HL-60 (cell line): ENCODE data around the gene GAR1.

ENCODE experiments used
- DNase-seq, 2 experiments: peaks; one replicate each; pipeline ENCODE4 v3.0.0-alpha.2; 2010 to 2020; ENCODE audit warnings: low read depth in 1 of 2, low spot score in 1 of 2
- H3K27ac ChIP-seq: fragments of 250-450 bp; sonication (Bioruptor Pico); replicated peaks from 2 replicates; pipeline ENCODE4 v1.5.1; 2020; ENCODE audit warnings: mild to moderate bottlenecking, moderate library complexity
- H3K27me3 ChIP-seq: fragments of 250-450 bp; sonication (Bioruptor Pico); 2 replicates; pipeline ENCODE4 v1.5.1; 2021; ENCODE audit warnings: mild to moderate bottlenecking, moderate library complexity; ENCODE audit not compliant: insufficient read depth, poor library complexity, severe bottlenecking
- H3K4me3 ChIP-seq: replicated peaks from 2 replicates; pipeline ENCODE4 v1.5.1; 2011; ENCODE audit warnings: mild to moderate bottlenecking, control low read depth, low read length; ENCODE audit not compliant: insufficient read depth
- GABPA ChIP-seq: IDR thresholded peaks from 2 replicates; pipeline ENCODE4 v1.6.1; 2012; ENCODE audit warnings: low read depth
- POLR2AphosphoS5 ChIP-seq: IDR thresholded peaks from 2 replicates; pipeline ENCODE4 v1.6.1; 2012; ENCODE audit warnings: low read depth
- REST ChIP-seq: IDR thresholded peaks from 2 replicates; pipeline ENCODE4 v1.6.1; 2012; ENCODE audit warnings: low read depth; ENCODE audit not compliant: insufficient replicate concordance
- SPI1 ChIP-seq: IDR thresholded peaks from 2 replicates; pipeline ENCODE4 v1.6.1; 2012; ENCODE audit warnings: low read depth, mild to moderate bottlenecking, borderline replicate concordance
- TF ChIP-seq, protein P1 (sequence below): IDR thresholded peaks from one replicate; pipeline ENCODE4 v1.5.1; 2011; ENCODE audit warnings: low read length, control low read depth, inconsistent platforms; ENCODE audit not compliant: insufficient read depth

GAR1 gene

GRCh38 chr4:109872950-109873656 lies 57.5 kb downstream of the GAR1 start:
- Histone ChIP-seq H3K4me3 (no peak overlapping the region), H3K27ac (no peak overlapping the region), H3K27me3 (no peaks in the 10 kb centered on the region)
- TF ChIP-seq REST (no peak), POLR2AphosphoS5 (no peak), GABPA (no peak), SPI1 (no peak)
- TF ChIP-seq, protein P1, sequence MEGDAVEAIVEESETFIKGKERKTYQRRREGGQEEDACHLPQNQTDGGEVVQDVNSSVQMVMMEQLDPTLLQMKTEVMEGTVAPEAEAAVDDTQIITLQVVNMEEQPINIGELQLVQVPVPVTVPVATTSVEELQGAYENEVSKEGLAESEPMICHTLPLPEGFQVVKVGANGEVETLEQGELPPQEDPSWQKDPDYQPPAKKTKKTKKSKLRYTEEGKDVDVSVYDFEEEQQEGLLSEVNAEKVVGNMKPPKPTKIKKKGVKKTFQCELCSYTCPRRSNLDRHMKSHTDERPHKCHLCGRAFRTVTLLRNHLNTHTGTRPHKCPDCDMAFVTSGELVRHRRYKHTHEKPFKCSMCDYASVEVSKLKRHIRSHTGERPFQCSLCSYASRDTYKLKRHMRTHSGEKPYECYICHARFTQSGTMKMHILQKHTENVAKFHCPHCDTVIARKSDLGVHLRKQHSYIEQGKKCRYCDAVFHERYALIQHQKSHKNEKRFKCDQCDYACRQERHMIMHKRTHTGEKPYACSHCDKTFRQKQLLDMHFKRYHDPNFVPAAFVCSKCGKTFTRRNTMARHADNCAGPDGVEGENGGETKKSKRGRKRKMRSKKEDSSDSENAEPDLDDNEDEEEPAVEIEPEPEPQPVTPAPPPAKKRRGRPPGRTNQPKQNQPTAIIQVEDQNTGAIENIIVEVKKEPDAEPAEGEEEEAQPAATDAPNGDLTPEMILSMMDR = no peak
- no peak for DNase-seq

DNA sequence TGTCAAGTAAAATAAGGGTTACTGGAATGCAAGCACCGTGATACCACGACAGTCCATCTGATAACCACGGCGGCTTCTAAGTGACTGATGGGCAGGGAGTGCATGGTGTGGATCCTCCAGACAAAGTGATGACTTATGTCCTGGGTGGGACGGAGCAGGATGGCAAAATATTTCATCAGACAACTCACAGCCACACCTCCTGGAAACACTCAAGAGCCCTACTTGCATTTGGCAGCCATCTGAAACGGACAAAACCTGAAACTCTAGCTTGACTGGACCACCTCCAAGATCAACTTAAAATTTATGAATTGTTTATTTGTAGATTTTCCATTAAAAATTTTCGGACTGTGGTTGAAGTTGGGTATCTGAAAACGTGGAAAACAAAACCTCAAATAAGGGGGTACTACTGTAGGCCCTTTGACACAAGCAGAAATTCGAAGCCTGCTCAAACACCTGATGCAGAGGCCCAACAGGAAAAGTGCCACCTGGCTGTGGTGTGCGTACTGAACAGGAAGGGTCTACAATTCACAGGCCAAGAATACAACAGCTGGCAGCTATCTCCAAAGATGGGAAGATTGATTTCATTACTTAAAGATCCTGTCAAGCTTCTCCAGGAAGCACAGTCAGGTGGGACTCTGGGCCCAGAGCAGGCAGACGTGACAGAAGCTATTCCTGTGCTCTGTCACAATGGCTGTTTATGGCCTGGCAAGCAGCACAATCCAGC lies 58.4 kb downstream of the GAR1 start:
- no peak for DNase-seq
- no peak overlapping the region for H3K27ac ChIP-seq

More for the DNA sequence above, 58.4 kb downstream of the GAR1 start:
- H3K27me3 ChIP-seq = no peaks in the 10 kb centered on the region
- no peak overlapping the region for H3K4me3 ChIP-seq
- TF ChIP-seq REST = no peak
- TF ChIP-seq SPI1 = no peak
- no peak for TF ChIP-seq GABPA
- TF ChIP-seq, protein P1 = no peak
- no peak for TF ChIP-seq POLR2AphosphoS5
